ENCODE results near the gene STPG3. TPM values are rescaled to one million over a fixed set of nuclear protein-coding genes. Genes with fewer than 3 reads are reported as not detected.
A peak's percentile ranks its signal among the peaks of the same experiment; 100 is the strongest.

The STPG3 gene
- total and polyA plus RNA-seq, 2 of the 13 experiments (the other 11 are each of a cell fraction or from before 2014, with no cell fraction given), result not detected

DNA sequence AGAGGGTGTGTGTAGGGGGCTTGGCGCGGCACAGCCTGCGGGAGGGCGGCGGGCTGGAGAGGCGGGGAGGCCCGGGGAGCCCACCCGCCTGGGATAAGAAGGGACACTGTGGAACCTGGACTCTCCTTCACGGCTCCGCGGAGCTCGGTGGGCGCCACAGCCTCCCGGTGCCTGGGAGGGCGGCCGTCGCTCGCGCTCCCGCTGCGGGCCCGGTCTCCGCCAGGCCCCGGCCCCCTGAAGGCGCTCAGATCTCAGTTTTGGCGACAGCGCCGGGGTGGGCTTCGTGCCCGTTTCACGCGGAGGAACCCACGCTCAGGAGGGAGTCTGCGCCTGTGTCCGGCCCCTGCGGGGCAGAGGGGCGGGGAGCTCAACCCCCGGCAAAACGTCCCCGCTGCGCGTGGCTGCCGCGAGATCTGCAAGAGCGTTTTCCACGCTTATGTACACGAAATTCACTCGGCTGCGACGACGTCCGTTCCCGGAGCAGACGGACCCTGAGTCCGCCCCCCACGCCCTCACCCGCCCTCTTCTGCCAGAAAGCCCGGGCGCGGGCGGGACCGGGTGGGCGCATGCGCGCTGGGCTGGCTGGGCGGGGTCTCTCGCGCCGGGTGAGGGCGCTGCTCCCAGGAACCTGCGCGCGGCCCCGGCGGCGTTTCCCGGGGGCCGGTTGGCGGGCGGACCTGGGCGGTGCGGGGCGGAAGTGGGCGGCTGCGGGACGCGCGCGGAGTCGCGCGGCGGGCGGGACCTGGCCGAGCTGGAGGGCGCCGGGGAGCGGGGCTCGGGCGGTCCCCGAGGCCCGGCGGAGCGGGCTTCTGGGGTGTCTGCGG lies 3.8 kb downstream of the STPG3 start, which contains the start of gene NELFB (continued):
- TF ChIP-seq PRDM4 (CRISPR knock-in tag; IDR thresholded peaks at IDR 0.05; ENCODE audit: borderline replicate concordance) (no peak), SP1 (IDR thresholded peaks at IDR 0.05) (no peak), SP1 (CRISPR knock-in tag; IDR thresholded peaks at IDR 0.05) (peak; percentile 82), AGO2 (optimal IDR thresholded peaks at IDR 0.05; ENCODE audit: low read depth, low read length) (peak; percentile 51), ASH2L (IDR thresholded peaks at IDR 0.05; ENCODE audit: insufficient read length, low read depth, low read length) (no peak), ZNF704 (CRISPR knock-in tag; IDR thresholded peaks at IDR 0.05; ENCODE audit: borderline replicate concordance) (no peak), HCFC1 (IDR thresholded peaks at IDR 0.05; ENCODE audit: low read depth, low read length) (peak; percentile 79), ADNP (CRISPR knock-in tag; IDR thresholded peaks at IDR 0.05) (no peak), FOXP1 (IDR thresholded peaks at IDR 0.05) (no peak), FOXP1 (CRISPR knock-in tag; IDR thresholded peaks at IDR 0.05) (no peak), ZC3H4 (CRISPR knock-in tag; IDR thresholded peaks at IDR 0.05; ENCODE audit: borderline replicate concordance) (no peak), ZMAT3 (CRISPR knock-in tag; conservative IDR thresholded peaks at IDR 0.05) (peak; percentile 21; the same call in 1 of the 2 replicates), SCMH1 (CRISPR knock-in tag; IDR thresholded peaks at IDR 0.05; ENCODE audit: borderline replicate concordance) (no peak), CC2D1A (CRISPR knock-in tag; IDR thresholded peaks at IDR 0.05) (no peak), ZFP41 (CRISPR knock-in tag; IDR thresholded peaks at IDR 0.05; ENCODE audit: borderline replicate concordance) (no peak), ZNF546 (CRISPR knock-in tag; conservative IDR thresholded peaks at IDR 0.05) (no peak), FOXJ3 (CRISPR knock-in tag; IDR thresholded peaks at IDR 0.05; ENCODE audit: borderline replicate concordance) (no peak), ZNF558 (CRISPR knock-in tag; IDR thresholded peaks at IDR 0.05; ENCODE audit: borderline replicate concordance) (no peak; the same call in 1 of the 2 replicates), ZFP62 (CRISPR knock-in tag; IDR thresholded peaks at IDR 0.05) (no peak; the same call in 1 of the 2 replicates)
- TF ChIP-seq, protein P1, sequence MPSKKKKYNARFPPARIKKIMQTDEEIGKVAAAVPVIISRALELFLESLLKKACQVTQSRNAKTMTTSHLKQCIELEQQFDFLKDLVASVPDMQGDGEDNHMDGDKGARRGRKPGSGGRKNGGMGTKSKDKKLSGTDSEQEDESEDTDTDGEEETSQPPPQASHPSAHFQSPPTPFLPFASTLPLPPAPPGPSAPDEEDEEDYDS (CRISPR knock-in tag; IDR thresholded peaks at IDR 0.05), result peak; percentile 64; the same call in 1 of the 2 replicates
- TF ChIP-seq, protein P2, sequence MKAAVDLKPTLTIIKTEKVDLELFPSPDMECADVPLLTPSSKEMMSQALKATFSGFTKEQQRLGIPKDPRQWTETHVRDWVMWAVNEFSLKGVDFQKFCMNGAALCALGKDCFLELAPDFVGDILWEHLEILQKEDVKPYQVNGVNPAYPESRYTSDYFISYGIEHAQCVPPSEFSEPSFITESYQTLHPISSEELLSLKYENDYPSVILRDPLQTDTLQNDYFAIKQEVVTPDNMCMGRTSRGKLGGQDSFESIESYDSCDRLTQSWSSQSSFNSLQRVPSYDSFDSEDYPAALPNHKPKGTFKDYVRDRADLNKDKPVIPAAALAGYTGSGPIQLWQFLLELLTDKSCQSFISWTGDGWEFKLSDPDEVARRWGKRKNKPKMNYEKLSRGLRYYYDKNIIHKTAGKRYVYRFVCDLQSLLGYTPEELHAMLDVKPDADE (CRISPR knock-in tag; IDR thresholded peaks at IDR 0.05), result no peak
- TF ChIP-seq, protein P3, sequence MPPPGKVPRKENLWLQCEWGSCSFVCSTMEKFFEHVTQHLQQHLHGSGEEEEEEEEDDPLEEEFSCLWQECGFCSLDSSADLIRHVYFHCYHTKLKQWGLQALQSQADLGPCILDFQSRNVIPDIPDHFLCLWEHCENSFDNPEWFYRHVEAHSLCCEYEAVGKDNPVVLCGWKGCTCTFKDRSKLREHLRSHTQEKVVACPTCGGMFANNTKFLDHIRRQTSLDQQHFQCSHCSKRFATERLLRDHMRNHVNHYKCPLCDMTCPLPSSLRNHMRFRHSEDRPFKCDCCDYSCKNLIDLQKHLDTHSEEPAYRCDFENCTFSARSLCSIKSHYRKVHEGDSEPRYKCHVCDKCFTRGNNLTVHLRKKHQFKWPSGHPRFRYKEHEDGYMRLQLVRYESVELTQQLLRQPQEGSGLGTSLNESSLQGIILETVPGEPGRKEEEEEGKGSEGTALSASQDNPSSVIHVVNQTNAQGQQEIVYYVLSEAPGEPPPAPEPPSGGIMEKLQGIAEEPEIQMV (CRISPR knock-in tag; IDR thresholded peaks at IDR 0.05; ENCODE audit: low read depth), result no peak; the same call in 1 of the 2 replicates

Measured in HepG2 (cell line).